ENCODE measurements around the gene FAM117A.

FAM117A gene

DNA sequence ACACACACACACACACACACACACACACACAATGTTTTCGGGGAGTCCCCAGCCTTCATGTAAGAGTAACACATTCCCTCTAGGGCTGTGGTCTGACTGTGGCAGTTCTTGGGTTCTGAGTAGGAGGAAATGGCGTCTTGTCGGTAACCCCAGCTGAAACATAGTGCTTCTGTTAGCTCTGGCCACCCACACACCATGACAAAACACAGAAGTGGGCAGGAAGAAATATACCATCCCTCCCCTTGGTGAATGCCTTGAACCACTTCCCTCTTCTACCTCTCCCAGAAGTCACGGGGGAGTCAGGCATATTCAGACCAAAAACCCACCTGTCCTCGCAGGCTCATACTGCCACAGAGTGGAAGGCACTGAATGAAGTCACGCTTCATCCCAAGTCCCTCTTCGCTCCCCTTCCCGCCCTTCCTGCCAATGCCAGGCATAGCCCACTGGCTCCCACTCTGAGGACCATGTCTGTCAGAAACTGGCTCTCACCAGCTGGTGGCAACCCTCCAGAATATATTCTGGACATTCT lies 67.6 kb downstream of the FAM117A start:
- H3K9ac ChIP-seq (ENCODE audit: low read depth, low read length), result no peak overlapping the region
- H3K27me3 ChIP-seq (ENCODE audit: control insufficient read depth, insufficient read depth, low read length), result no peaks in the 10 kb centered on the region
- peaks cover 17% of the 10 kb centered on the region for H3K36me3 ChIP-seq (ENCODE audit: insufficient read depth, low read length)
- H3K4me3 ChIP-seq (ENCODE audit: low read length), result no peak overlapping the region
- no peak overlapping the region for H3K4me2 ChIP-seq (ENCODE audit: low read length)
- peaks cover 4% of the 10 kb centered on the region for H3K4me1 ChIP-seq (ENCODE audit: control insufficient read depth, insufficient read depth, low read length)
- H3K9me3 ChIP-seq (replicated peaks; ENCODE audit: low read length), result no peaks in the 10 kb centered on the region

DNA sequence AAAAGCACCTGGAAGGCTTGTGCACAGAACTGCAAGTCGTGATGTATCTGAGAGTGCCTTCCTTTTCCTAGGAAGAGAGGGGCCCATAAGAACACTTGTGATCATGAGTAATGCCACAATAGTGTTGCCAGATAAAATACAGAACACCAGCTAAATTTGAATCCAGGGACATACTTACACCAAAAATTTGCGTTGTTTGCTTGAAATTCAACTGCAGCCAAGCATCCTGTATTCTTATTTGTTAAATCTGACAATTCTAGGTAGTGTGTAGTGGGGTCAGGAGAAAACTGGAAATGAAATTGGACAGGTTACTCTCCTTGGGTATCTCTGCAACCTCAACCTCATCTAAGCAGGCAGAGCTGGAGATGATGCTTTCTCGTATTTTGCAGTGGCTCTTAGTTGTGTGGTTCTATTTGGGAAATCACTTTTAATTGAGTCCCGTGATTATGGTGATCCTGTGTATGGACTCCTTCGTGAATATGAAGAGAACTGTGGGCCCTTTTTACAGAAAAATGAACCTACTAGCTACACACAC lies 68.2 kb downstream of the FAM117A start:
- Histone ChIP-seq H3K9ac (ENCODE audit: low read depth, low read length) (no peak overlapping the region), H3K36me3 (ENCODE audit: insufficient read depth, low read length) (peaks cover 11% of the 10 kb centered on the region), H3K27me3 (ENCODE audit: control insufficient read depth, insufficient read depth, low read length) (no peaks in the 10 kb centered on the region), H3K4me1 (ENCODE audit: control insufficient read depth, insufficient read depth, low read length) (peaks cover 4% of the 10 kb centered on the region), H3K9me3 (replicated peaks; ENCODE audit: low read length) (no peaks in the 10 kb centered on the region), H3K4me3 (ENCODE audit: low read length) (no peak overlapping the region), H3K4me2 (ENCODE audit: low read length) (no peak overlapping the region)

DNA sequence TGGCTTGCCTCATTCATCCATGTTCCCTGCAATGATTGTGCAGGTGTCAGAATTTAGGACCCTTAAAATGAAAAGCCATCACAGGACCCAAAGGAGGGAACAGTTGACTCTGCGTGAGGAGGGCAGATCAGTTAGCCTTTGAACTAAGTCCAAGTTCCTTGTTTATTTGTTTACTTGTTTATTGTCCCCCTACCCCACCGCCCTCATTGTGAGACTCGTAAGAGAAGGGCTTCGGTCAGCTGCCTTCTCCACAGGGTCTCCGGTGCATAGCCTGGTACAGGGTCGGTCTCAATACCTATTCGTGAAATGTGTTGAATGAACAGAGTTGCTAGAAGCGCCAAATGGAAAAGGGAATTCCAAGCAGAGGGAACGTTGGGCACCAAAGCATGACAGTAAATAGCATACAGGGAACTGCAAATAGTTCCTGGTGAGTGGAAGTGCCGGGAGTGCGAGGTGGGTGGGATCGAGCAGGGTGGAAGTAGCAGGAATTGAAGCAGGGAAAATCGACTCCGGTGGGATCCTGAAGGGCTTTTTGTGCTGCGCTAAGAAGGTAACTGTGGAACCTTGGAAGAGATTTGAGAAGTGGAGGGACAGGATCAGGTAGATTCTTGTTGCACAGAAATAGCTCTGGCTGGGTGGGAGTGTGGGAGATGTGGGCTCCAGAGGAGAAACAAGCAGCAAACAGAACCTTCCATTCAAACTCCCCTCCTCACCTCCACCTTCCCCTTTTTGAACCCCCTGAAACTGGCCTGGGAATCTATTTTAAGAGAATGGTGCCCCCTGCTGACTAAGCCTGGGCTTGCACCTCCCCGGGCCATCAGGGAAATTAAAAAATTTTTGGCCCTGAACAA lies 68.9 kb downstream of the FAM117A start:
- Histone ChIP-seq H3K4me1 (ENCODE audit: control insufficient read depth, insufficient read depth, low read length) (peaks cover 4% of the 10 kb centered on the region), H3K36me3 (ENCODE audit: insufficient read depth, low read length) (peaks cover 4% of the 10 kb centered on the region), H3K9me3 (replicated peaks; ENCODE audit: low read length) (no peaks in the 10 kb centered on the region), H3K27me3 (ENCODE audit: control insufficient read depth, insufficient read depth, low read length) (no peaks in the 10 kb centered on the region), H3K9ac (ENCODE audit: low read depth, low read length) (no peak overlapping the region), H3K4me2 (ENCODE audit: low read length) (no peak overlapping the region), H3K4me3 (ENCODE audit: low read length) (no peak overlapping the region)

DNA sequence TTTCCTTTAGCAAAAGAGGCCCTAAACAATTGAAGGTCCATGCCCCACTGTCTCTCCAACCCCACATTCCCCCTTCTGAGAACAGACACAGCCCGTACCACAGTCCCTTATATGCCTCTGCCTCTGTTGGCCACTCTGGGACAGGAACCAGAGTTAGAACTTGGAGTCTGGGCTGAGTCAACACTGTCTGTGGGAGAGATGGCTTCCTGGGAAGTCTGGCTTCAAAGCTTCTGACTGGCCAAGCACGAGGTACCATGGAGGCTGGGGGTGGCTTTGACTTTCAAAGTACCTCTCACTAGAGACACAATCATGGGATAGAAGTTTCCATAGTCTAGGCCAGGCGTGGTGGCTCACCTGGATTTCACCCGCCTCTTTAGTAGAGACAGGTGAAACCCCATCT lies 71.2 kb downstream of the FAM117A start:
- Histone ChIP-seq H3K4me3 (ENCODE audit: low read length) (no peak overlapping the region), H3K4me1 (ENCODE audit: control insufficient read depth, insufficient read depth, low read length) (peaks cover 10% of the 10 kb centered on the region), H3K4me2 (ENCODE audit: low read length) (no peak overlapping the region), H3K9me3 (replicated peaks; ENCODE audit: low read length) (no peaks in the 10 kb centered on the region), H3K36me3 (ENCODE audit: insufficient read depth, low read length) (no peaks in the 10 kb centered on the region), H3K27me3 (ENCODE audit: control insufficient read depth, insufficient read depth, low read length) (no peaks in the 10 kb centered on the region), H3K9ac (ENCODE audit: low read depth, low read length) (no peak overlapping the region)

DNA sequence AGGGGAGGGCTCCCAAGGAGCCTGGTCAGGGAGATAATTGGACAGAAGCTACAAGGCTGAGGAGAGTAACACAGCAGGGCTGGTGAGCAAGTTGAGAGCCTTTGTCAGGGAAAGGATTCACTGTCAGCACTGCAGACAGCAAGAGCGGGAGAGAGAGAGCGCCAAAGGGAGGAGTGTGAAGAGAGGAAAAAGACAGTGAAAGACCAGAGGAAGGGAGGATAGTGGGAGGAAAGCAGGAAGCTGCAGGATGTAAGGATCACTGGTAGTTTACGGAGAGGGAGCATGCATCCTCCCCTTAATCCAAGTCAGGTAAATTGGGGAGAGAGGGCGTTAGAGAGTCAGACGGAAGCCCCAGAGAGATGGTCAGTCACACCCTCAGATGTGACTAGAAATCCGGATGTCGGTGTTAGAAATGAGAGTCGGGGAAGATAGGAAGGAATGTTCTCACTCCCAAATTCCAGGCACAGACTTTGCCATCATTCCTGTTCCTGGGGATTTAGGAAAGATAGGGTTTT lies 72.2 kb downstream of the FAM117A start:
- Histone ChIP-seq H3K36me3 (ENCODE audit: insufficient read depth, low read length) (no peaks in the 10 kb centered on the region), H3K4me3 (ENCODE audit: low read length) (no peak overlapping the region), H3K9ac (ENCODE audit: low read depth, low read length) (no peak overlapping the region), H3K4me2 (ENCODE audit: low read length) (no peak overlapping the region), H3K27me3 (ENCODE audit: control insufficient read depth, insufficient read depth, low read length) (no peaks in the 10 kb centered on the region), H3K9me3 (replicated peaks; ENCODE audit: low read length) (no peaks in the 10 kb centered on the region), H3K4me1 (ENCODE audit: control insufficient read depth, insufficient read depth, low read length) (peaks cover 10% of the 10 kb centered on the region)

DNA sequence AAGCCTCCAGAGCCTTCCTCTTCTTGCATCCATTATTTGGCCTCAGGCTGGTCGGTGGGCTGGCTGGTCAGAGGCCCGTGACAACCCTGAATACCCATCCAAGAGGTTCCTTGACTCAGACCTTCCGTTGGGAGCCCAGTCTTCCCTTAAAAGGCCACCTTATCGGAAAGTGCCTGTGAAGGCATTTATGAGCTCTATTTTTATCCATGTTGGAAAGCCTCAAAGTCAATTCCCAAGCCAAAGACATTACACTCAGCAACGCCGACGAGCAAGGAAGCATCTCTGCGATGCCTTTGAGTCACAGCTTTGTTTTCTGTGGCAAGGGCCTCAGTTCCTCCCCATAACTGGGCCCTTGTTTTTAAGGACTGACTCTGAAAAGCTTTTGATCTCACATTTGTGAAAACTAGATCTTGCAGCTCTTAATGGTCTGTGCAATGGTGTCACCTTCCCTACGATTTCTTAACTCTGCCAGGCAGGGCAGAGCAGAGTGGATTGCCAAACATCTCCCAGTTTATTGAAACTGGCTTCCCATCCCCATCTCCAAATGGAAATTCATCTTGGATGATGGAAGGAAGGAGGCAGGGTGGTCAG lies 72.8 kb downstream of the FAM117A start:
- no peak overlapping the region for H3K4me2 ChIP-seq (ENCODE audit: low read length)
- no peak overlapping the region for H3K9ac ChIP-seq (ENCODE audit: low read depth, low read length)

DNA sequence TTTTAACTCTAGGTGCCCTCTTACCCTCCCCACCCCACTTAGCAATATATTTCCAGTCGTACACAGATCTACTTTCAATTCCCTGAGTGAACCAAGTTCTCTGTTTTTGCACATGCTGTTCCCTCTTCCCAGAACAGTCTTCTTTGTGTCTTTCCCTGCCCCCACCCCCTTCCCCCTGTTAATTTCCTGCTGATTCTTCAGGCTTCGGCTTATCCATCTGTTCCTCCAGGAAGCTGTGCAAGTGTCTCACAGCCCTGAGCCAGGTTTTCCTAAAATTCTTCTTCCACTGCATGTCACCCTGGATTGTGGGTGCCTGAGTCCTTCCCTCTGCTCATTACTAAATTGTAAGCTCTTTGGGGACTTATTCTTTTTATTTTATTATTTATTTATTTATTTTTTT lies 73.7 kb downstream of the FAM117A start:
- Histone ChIP-seq H3K36me3 (ENCODE audit: insufficient read depth, low read length) (no peaks in the 10 kb centered on the region), H3K4me3 (ENCODE audit: low read length) (no peak overlapping the region), H3K4me2 (ENCODE audit: low read length) (no peak overlapping the region), H3K4me1 (ENCODE audit: control insufficient read depth, insufficient read depth, low read length) (peaks cover 6% of the 10 kb centered on the region), H3K27me3 (ENCODE audit: control insufficient read depth, insufficient read depth, low read length) (no peaks in the 10 kb centered on the region), H3K9ac (ENCODE audit: low read depth, low read length) (no peak overlapping the region), H3K9me3 (replicated peaks; ENCODE audit: low read length) (no peaks in the 10 kb centered on the region)

More for the DNA sequence above, 72.8 kb downstream of the FAM117A start:
- no peak overlapping the region for H3K4me3 ChIP-seq (ENCODE audit: low read length)
- no peaks in the 10 kb centered on the region for H3K27me3 ChIP-seq (ENCODE audit: control insufficient read depth, insufficient read depth, low read length)
- no peaks in the 10 kb centered on the region for H3K36me3 ChIP-seq (ENCODE audit: insufficient read depth, low read length)
- H3K4me1 ChIP-seq (ENCODE audit: control insufficient read depth, insufficient read depth, low read length), result peaks cover 6% of the 10 kb centered on the region
- H3K9me3 ChIP-seq (replicated peaks; ENCODE audit: low read length), result no peaks in the 10 kb centered on the region

DNA sequence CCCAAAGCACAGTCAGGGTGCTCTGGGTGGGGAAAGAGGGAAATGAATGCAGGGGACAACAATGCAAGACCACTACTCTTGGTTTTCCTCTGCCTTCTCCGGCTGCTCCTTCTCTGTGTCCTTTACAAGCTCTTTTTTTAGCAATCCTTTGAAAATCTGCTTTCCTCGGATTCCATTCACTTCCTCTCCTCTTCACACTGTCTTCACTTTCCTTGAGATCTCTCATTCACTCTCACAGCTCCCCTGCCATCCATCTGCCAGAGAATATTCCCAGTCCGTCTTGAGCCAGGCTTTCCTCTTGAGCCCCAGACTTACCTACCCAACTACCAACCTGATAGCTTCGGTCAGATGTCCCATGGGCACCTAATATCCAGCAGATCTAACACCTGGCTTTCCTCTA lies 75.1 kb downstream of the FAM117A start:
- Histone ChIP-seq H3K27me3 (ENCODE audit: control insufficient read depth, insufficient read depth, low read length) (no peaks in the 10 kb centered on the region), H3K4me2 (ENCODE audit: low read length) (no peak overlapping the region), H3K4me3 (ENCODE audit: low read length) (no peak overlapping the region), H3K4me1 (ENCODE audit: control insufficient read depth, insufficient read depth, low read length) (peaks cover 6% of the 10 kb centered on the region), H3K9ac (ENCODE audit: low read depth, low read length) (no peak overlapping the region), H3K36me3 (ENCODE audit: insufficient read depth, low read length) (no peaks in the 10 kb centered on the region), H3K9me3 (replicated peaks; ENCODE audit: low read length) (no peaks in the 10 kb centered on the region)

DNA sequence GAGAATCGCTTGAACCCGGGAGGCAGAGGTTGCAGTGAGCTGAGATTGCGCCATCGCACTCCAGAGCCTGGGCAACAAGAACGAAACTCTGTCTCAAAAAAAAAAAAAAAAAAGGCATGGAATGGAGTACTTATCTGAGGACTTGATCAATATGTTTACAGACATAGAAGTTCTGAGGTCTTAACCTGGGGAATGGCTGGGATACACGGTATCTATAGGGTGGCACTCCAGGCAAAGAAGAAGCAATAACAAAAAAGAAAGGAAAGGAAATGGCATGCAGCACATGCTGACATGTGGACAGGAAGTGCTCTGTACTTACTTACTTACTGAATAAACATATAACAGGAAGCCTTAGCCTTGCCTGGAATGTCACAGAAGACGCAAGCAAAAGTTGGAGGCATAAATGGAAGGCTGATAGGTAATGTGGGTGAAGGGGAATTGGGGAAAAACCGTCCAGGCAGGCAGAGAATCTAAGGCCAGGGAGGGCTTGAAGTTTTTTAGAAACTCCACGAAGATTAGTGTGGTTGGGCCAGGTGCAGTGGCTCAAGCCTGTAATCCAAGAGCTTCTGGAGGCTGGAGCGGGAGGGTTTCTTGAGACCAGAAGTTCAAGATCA lies 75.9 kb downstream of the FAM117A start:
- no peak overlapping the region for H3K4me2 ChIP-seq (ENCODE audit: low read length)
- H3K4me3 ChIP-seq (ENCODE audit: low read length), result no peak overlapping the region
- H3K36me3 ChIP-seq (ENCODE audit: insufficient read depth, low read length), result no peaks in the 10 kb centered on the region
- H3K9me3 ChIP-seq (replicated peaks; ENCODE audit: low read length), result no peaks in the 10 kb centered on the region
- peaks cover 6% of the 10 kb centered on the region for H3K4me1 ChIP-seq (ENCODE audit: control insufficient read depth, insufficient read depth, low read length)
- H3K9ac ChIP-seq (ENCODE audit: low read depth, low read length), result no peak overlapping the region
- H3K27me3 ChIP-seq (ENCODE audit: control insufficient read depth, insufficient read depth, low read length), result no peaks in the 10 kb centered on the region

DNA sequence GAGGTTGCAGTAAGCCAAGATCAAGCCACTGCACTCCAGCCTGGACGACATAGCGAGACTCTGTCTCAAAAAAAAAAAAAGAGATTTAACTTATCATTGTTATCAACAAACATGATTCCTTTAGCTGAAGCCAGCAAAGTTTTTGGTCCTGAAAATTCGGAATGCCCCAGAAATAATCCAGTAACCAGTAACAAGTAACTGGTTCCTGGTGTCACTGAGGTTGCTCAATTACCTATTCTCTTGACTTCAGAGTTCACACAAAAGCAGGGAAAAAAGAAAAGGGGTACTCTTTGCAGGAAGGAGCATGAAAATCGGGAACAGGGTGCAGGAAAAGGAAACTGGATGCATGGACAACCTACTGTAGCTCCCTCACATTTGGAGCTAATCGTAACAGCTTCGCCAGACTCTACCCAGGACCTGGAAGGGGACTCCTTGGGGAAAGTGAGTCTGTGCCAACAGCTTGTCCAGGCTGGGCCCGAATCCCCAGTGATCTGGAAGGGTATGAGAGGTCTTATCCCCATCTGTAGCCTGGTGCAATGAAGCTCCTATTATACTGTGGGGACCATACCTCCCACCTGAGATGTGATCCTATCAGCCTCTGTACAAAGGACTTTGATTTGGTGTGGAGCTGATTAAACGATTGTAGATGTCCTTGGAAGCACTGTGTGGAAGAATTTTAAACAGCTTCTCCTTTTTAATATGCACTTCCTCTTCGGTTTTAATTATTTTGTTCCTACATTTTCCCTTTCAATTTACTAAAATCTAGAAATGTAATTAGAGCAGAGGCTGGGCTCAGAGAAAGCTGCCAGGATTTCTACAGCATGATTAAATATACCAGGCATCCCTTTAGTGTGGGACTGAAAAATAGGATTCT lies 82.6 kb downstream of the FAM117A start:
- Histone ChIP-seq H3K27me3 (ENCODE audit: control insufficient read depth, insufficient read depth, low read length) (peaks cover 9% of the 10 kb centered on the region), H3K4me1 (ENCODE audit: control insufficient read depth, insufficient read depth, low read length) (peaks cover 11% of the 10 kb centered on the region), H3K4me3 (ENCODE audit: low read length) (no peak overlapping the region), H3K36me3 (ENCODE audit: insufficient read depth, low read length) (no peaks in the 10 kb centered on the region), H3K4me2 (ENCODE audit: low read length) (no peak overlapping the region), H3K9me3 (replicated peaks; ENCODE audit: low read length) (no peaks in the 10 kb centered on the region), H3K9ac (ENCODE audit: low read depth, low read length) (no peak overlapping the region)

All from skeletal muscle satellite cell (primary cell).